OCI-LY1 (cell line): Measurements from ENCODE around the gene CACNA1C.

Experiments used
- H2AFZ ChIP-seq: fragments of 200-600 bp; sonication (generic), shearing (Covaris generic); 2 replicates; pipeline ENCODE4 v1.6.0; 2014; ENCODE audit warnings: antibody characterized with exemption, mild to moderate bottlenecking, low read length
- H3F3A ChIP-seq: fragments of 200-600 bp; sonication (generic), shearing (Covaris generic); 2 replicates; pipeline ENCODE4 v1.6.0; 2014; ENCODE audit warnings: mild to moderate bottlenecking, antibody characterized with exemption, low read length, moderate library complexity; ENCODE audit not compliant: insufficient read depth
- H3K27ac ChIP-seq: fragments of 200-600 bp; sonication (generic); 2 replicates; pipeline ENCODE4 v1.5.1; 2014; ENCODE audit warnings: low read length, mixed run types, mild to moderate bottlenecking, low read depth; ENCODE audit not compliant: poor library complexity, severe bottlenecking
- H3K27me3 ChIP-seq: fragments of 200-600 bp; sonication (generic); 2 replicates; pipeline ENCODE4 v1.6.0; 2014; ENCODE audit warnings: antibody characterized with exemption, mild to moderate bottlenecking, low read length, moderate library complexity; ENCODE audit not compliant: insufficient read depth
- H3K36me3 ChIP-seq: fragments of 200-600 bp; sonication (generic); 2 replicates; pipeline ENCODE4 v1.6.1; 2014; ENCODE audit warnings: mild to moderate bottlenecking, antibody characterized with exemption, low read length, moderate library complexity, mixed read lengths; ENCODE audit not compliant: insufficient read depth
- H3K4me1 ChIP-seq: fragments of 200-600 bp; sonication (generic); 2 replicates; pipeline ENCODE4 v1.5.1; 2014; ENCODE audit warnings: mild to moderate bottlenecking, low read length, moderate library complexity; ENCODE audit not compliant: insufficient read depth, severe bottlenecking
- H3K4me2 ChIP-seq: fragments of 200-600 bp; sonication (generic), shearing (Covaris generic); 2 replicates; pipeline ENCODE4 v1.6.1; 2014; ENCODE audit warnings: low read length
- H3K4me3 ChIP-seq: fragments of 200-600 bp; sonication (generic); 2 replicates; pipeline ENCODE4 v1.5.1; 2014; ENCODE audit warnings: low read length, low read depth, mild to moderate bottlenecking, mixed read lengths; ENCODE audit not compliant: poor library complexity, severe bottlenecking
- H3K79me2 ChIP-seq: fragments of 200-600 bp; shearing (Covaris generic); 2 replicates; pipeline ENCODE4 v1.6.1; 2016; ENCODE audit warnings: mixed run types, low read length, mixed read lengths; ENCODE audit not compliant: insufficient read depth
- H3K9ac ChIP-seq: fragments of 200-600 bp; sonication (generic), shearing (Covaris generic); 2 replicates; pipeline ENCODE4 v1.6.1; 2014; ENCODE audit warnings: mild to moderate bottlenecking, low read length, mixed read lengths
- H3K9me2 ChIP-seq: fragments of 200-600 bp; sonication (generic), shearing (Covaris generic); 2 replicates; pipeline ENCODE4 v1.6.1; 2014; ENCODE audit warnings: low read depth, mild to moderate bottlenecking, low read length, mixed read lengths
- H3K9me3 ChIP-seq: fragments of 200-600 bp; shearing (Covaris generic); 2 replicates; pipeline ENCODE4 v1.6.1; 2014; ENCODE audit warnings: low read length, mixed read lengths
- H4K20me1 ChIP-seq: fragments of 200-600 bp; sonication (generic), shearing (Covaris generic); 2 replicates; pipeline ENCODE4 v1.6.0; 2016; ENCODE audit warnings: mild to moderate bottlenecking, low read length; ENCODE audit not compliant: insufficient read depth
- EZH2 ChIP-seq: fragments of 200-600 bp; sonication (generic), shearing (Covaris generic); IDR thresholded peaks from 2 replicates; pipeline ENCODE4 v1.8.0; 2017; ENCODE audit warnings: borderline replicate concordance, mixed run types, mild to moderate bottlenecking, antibody characterized with exemption, low read length, moderate library complexity, mixed read lengths
- TF ChIP-seq, protein P1 (sequence below): fragments of 200-600 bp; sonication (generic), shearing (Covaris generic); IDR thresholded peaks from 2 replicates; pipeline ENCODE4 v1.5.1; 2017; ENCODE audit warnings: mild to moderate bottlenecking, antibody characterized with exemption, low read length, moderate library complexity, mixed read lengths

The CACNA1C gene

GRCh38 chr12:2198005-2198501 lies 145.3 kb downstream of the CACNA1C start:
- Histone ChIP-seq H3K9ac (no peak overlapping the region), H3F3A (no peaks in the 10 kb centered on the region), H3K36me3 (peaks cover 7% of the 10 kb centered on the region), H3K9me2 (no peaks in the 10 kb centered on the region), H3K4me1 (peaks cover 55% of the 10 kb centered on the region), H3K79me2 (no peaks in the 10 kb centered on the region), H3K27me3 (no peaks in the 10 kb centered on the region), H3K4me2 (no peak overlapping the region), H3K27ac (peak overlapping the region; percentile 40), H3K4me3 (no peak overlapping the region), H3K9me3 (peaks cover under 1% of the 10 kb centered on the region; the same call in 1 of the 2 replicates), H4K20me1 (no peaks in the 10 kb centered on the region), H2AFZ (no peak overlapping the region)
- TF ChIP-seq EZH2: no peak
- TF ChIP-seq, protein P1, sequence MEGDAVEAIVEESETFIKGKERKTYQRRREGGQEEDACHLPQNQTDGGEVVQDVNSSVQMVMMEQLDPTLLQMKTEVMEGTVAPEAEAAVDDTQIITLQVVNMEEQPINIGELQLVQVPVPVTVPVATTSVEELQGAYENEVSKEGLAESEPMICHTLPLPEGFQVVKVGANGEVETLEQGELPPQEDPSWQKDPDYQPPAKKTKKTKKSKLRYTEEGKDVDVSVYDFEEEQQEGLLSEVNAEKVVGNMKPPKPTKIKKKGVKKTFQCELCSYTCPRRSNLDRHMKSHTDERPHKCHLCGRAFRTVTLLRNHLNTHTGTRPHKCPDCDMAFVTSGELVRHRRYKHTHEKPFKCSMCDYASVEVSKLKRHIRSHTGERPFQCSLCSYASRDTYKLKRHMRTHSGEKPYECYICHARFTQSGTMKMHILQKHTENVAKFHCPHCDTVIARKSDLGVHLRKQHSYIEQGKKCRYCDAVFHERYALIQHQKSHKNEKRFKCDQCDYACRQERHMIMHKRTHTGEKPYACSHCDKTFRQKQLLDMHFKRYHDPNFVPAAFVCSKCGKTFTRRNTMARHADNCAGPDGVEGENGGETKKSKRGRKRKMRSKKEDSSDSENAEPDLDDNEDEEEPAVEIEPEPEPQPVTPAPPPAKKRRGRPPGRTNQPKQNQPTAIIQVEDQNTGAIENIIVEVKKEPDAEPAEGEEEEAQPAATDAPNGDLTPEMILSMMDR: no peak

DNA sequence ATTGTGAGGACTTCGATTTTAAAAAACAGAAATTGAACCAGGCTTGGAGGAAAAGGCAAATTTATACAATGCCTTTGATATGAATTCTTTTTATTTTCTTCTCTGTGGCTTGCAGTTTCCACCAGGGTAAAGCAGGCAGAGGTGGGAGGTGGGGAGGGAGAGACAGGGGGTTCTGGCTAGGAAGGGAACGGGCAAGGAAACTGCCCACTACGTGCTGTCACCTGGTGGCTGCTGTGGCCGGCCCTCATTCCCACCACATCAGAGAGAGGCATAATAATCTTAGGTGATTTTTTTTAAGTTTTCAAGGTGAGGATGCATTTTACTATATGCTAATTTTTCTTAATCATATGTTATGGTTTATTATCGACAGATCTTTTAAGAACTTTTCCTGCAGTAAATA lies 145.8 kb downstream of the CACNA1C start:
- H3K9me3 ChIP-seq: peaks cover 6% of the 10 kb centered on the region; the same call in 1 of the 2 replicates
- H3K9me2 ChIP-seq: no peaks in the 10 kb centered on the region
- no peak overlapping the region for H2AFZ ChIP-seq
- H3K79me2 ChIP-seq: no peaks in the 10 kb centered on the region
- H3K4me3 ChIP-seq: no peak overlapping the region
- H3F3A ChIP-seq: no peaks in the 10 kb centered on the region
- H3K27ac ChIP-seq: no peak overlapping the region
- H3K4me1 ChIP-seq: peaks cover 50% of the 10 kb centered on the region
- no peak for TF ChIP-seq EZH2
- TF ChIP-seq, protein P1: no peak
- no peak overlapping the region for H3K9ac ChIP-seq
- H3K27me3 ChIP-seq: no peaks in the 10 kb centered on the region
- H4K20me1 ChIP-seq: no peaks in the 10 kb centered on the region
- no peak overlapping the region for H3K4me2 ChIP-seq
- peaks cover 11% of the 10 kb centered on the region for H3K36me3 ChIP-seq

- Histone ChIP-seq H3K9ac (no peak overlapping the region), H3K36me3 (peaks cover 15% of the 10 kb centered on the region), H3K9me3 (peaks cover 8% of the 10 kb centered on the region; the same call in 1 of the 2 replicates), H2AFZ (no peak overlapping the region), H3K4me3 (no peak overlapping the region), H3K27me3 (no peaks in the 10 kb centered on the region), H3K27ac (no peak overlapping the region), H3K9me2 (no peaks in the 10 kb centered on the region), H3F3A (no peaks in the 10 kb centered on the region), H3K4me2 (no peak overlapping the region), H3K4me1 (peaks cover 14% of the 10 kb centered on the region), H3K79me2 (no peaks in the 10 kb centered on the region), H4K20me1 (no peaks in the 10 kb centered on the region)
- TF ChIP-seq EZH2: no peak
- TF ChIP-seq, protein P1: no peak
Measured at GRCh38 chr12:2205996-2206395, 153.2 kb downstream of the CACNA1C start.
